GM18909 (cell line): ENCODE measurements around the gene RCN1.

ENCODE experiments used
- ATAC-seq: cut with Tn5 transposase; IDR thresholded peaks from one replicate; pipeline ENCODE4 v1.9.1; 2021; ENCODE audit warnings: mild to moderate bottlenecking; ENCODE audit not compliant: unreplicated experiment, poor library complexity

Gene RCN1

GRCh38 chr11:32145282-32145681 is 54.4 kb downstream of the RCN1 start:
- no peak for ATAC-seq

GRCh38 chr11:32148895-32149294 is 58.0 kb downstream of the RCN1 start:
- ATAC-seq, result no peak

DNA sequence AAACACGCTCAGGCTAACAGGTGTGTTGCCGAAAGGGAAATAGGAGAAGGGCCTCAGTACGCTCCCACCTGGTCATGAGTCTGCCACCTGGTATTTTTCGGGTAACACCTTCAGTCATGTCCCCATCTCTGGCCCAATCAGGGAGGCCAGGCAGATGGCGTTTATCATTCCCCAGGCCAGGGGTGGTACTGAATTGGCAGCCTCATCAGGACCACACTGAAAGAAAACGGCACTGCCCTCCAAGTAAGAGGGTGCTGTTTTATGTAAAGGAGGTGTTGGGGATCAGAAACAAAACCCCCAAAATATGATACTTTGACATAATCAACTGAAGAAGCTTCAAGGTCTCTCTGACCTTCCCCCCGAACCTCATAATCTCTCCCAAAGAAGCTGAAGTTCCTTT is 58.9 kb downstream of the RCN1 start:
- ATAC-seq, result no peak

- ATAC-seq, result no peak
These were observed 60.2 kb downstream of the RCN1 start for GRCh38 chr11:32151027-32151426.

DNA sequence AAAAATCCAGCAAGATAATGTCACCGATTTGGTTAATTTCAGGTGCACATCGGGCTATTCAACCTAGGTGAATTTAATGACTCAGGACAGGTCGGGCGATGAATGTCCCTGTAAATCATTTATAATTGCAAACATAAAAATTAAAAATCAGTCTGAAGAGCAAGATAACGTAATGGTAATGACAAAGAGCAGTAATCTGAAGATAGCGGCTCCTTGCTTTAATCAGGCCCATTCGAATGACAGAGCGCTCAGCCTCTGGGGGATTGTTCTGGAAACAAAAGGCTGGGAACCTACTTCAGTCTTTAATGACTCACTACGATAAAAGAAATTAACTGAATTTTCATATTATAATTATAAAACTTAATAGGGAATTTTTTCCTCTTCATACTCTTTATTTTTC is 61.3 kb downstream of the RCN1 start:
- no peak for ATAC-seq

DNA sequence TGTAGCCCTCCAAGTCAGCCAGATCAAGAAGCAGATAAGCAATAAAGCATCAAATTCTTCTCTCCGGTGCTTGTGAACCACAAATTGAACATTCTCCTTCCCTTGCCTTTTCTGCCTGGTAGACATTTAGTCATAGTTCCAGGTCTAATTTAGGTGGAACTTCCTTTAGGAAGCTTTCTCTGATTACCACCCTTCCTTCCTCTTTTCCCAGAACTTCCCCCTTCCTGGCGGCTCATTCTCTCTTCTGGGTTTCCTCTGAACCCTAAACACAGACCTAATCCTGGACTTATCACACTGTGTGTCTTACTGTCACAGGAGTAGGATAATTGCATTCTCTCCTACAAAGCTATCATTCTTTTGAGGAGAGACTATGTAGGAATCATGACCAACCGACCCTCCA is 61.9 kb downstream of the RCN1 start:
- ATAC-seq, result no peak

DNA sequence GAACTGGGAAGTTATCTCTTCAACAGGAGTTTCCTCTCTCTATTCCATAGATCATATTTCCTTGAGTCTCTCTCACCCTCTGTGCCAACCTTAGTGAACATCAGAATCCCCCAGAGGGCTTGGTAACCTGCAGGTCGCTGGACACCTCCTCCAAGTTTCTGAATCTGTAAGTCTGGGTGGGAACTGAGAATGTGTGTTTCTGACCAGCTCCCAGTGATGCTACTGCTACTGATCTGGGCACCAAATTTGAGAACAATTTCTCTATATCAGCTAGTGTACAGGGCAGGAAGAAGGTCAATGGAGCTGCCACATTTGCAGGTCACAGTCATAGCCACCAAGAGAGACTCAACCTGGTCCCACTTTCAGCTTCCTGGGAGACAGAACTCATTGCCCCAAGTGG is 62.9 kb downstream of the RCN1 start:
- ATAC-seq, result peak; percentile 26

GRCh38 chr11:32154275-32154674 is 63.4 kb downstream of the RCN1 start:
- peak; percentile 51 for ATAC-seq
